Effector memory CD8-positive, alpha-beta T cell (primary cell): ENCODE data around the gene MZT2B.
"Not testable (repeated sequence)": the region's sequence is repeated elsewhere in the genome, so short reads cannot be mapped to it uniquely, and the experiment has no call there.

Source experiments
- ATAC-seq: fragments of 150-1000 bp; cut with Tn5 transposase; replicated peaks from 2 replicates; pipeline ENCODE4 v1.10.0; 2021; ENCODE audit warnings: mild to moderate bottlenecking, moderate library complexity
- DNase-seq, 3 experiments: peaks; one replicate each; pipeline ENCODE4 v3.0.0; 2021
- H3K27ac Mint-ChIP-seq, 2 donors: one replicate each; pipeline ENCODE4 v1.8.0; 2022; ENCODE audit warnings: mild to moderate bottlenecking in 2 of 2, mixed read lengths in 2 of 2, moderate library complexity in 2 of 2
- H3K27me3 Mint-ChIP-seq, 2 donors: one replicate each; pipeline ENCODE4 v1.8.0; 2022; ENCODE audit warnings: mixed read lengths in 2 of 2
- H3K36me3 Mint-ChIP-seq: one replicate; pipeline ENCODE4 v1.8.0; 2022; ENCODE audit warnings: mild to moderate bottlenecking, moderate library complexity, mixed read lengths; ENCODE audit not compliant: insufficient read depth
- H3K4me1 Mint-ChIP-seq, 2 donors: one replicate each; pipeline ENCODE4 v1.8.0; 2022; ENCODE audit warnings: low read depth in 2 of 2, mixed read lengths in 2 of 2
- H3K4me3 Mint-ChIP-seq, 2 donors: one replicate each; pipeline ENCODE4 v1.8.0; 2022; ENCODE audit warnings: mild to moderate bottlenecking in 2 of 2, mixed read lengths in 2 of 2, moderate library complexity in 2 of 2
- H3K9me3 Mint-ChIP-seq, 2 donors: one replicate each; pipeline ENCODE4 v1.8.0; 2022; ENCODE audit warnings: mixed read lengths in 2 of 2

MZT2B gene

DNA sequence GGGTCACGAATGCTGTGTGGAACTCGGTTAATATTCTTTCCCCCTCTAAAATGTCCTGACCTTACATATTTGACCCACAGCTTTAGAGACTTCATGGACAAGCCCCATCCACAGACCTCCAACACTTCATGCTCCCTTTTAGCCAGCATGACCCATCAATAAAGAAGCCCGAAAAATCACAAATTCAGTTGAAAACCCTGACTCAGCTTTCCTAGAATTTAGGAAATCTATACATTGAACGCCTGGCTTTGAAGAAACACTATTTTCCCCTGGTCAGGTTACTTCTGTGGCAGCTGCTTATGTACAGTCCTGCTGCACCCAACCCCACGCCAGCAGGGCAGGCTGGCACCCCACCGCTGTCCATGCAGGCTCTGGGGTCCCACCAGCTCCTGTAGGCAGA, 9.3 kb downstream of the MZT2B start:
- not testable (repeated sequence) for H3K4me1 Mint-ChIP-seq, H3K36me3 Mint-ChIP-seq, H3K9me3 Mint-ChIP-seq, DNase-seq, ATAC-seq, H3K4me3 Mint-ChIP-seq, H3K27me3 Mint-ChIP-seq, H3K27ac Mint-ChIP-seq

DNA sequence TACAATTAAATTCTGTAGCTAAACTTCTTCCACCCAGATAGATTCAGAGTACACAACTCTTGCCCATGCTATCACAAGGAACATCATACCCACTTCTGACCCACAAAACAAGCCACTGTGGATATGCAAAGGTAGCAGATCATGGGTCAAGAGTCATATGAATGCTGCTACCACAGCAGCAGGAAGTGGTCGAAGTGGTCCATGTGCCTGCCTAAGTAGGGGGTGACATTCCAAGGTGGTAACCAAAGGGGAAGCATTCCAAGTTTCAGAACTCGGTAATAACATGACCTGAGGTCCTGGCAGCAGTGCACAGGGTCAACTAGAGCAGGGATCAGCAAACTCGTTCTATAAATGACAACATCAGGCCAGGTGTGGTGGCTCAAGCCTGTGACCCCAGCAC, 10.4 kb downstream of the MZT2B start:
- DNase-seq, ATAC-seq, H3K9me3 Mint-ChIP-seq, H3K4me3 Mint-ChIP-seq, H3K36me3 Mint-ChIP-seq, H3K27ac Mint-ChIP-seq, H3K27me3 Mint-ChIP-seq, H3K4me1 Mint-ChIP-seq: not testable (repeated sequence)

DNA sequence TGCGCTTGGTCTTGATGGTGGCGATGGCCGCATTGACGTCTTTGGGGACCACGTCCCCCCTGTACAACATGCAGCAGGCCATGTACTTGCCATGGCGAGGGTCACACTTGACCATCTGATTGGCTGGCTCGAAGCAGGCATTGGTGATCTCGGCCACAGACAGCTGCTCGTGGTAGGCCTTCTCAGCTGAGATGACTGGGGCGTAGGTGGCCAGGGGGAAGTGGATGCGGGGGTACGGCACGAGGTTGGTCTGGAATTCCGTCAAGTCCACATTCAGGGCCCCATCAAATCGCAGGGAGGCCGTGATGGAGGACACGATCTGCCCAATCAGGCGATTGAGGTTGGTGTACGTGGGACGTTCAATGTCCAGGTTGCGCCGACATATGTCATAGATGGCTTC, 11.8 kb downstream of the MZT2B start:
- H3K36me3 Mint-ChIP-seq, ATAC-seq, H3K4me1 Mint-ChIP-seq, H3K9me3 Mint-ChIP-seq, H3K27me3 Mint-ChIP-seq, DNase-seq, H3K4me3 Mint-ChIP-seq, H3K27ac Mint-ChIP-seq: not testable (repeated sequence)

DNA sequence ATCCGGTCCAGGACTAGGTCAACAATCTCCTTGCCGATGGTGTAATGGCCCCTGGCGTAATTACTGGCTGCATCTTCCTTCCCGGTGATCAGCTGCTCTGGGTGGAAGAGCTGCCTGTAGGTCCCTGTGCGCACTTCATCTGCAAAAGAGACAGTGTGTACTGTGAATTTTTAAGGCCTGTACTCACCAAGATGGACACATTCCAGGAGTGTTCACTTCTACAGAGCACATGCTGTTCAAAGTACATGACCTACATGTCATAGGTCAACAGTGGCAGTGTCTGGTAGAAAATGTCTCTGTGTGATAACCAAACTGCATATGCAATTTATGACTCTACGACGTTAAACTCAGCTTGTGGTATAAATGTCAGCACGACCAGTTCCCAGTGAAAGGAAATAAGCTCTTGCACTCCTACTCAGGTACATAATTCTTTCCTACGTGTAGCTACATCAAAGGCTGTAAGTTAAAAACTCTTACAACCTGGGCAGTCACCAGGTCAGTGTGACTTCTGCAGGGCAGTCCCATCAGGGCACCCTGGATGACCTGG, 13.1 kb downstream of the MZT2B start:
- not testable (repeated sequence) for H3K4me1 Mint-ChIP-seq, H3K4me3 Mint-ChIP-seq, DNase-seq, H3K27ac Mint-ChIP-seq, H3K27me3 Mint-ChIP-seq, H3K9me3 Mint-ChIP-seq, H3K36me3 Mint-ChIP-seq, ATAC-seq

DNA sequence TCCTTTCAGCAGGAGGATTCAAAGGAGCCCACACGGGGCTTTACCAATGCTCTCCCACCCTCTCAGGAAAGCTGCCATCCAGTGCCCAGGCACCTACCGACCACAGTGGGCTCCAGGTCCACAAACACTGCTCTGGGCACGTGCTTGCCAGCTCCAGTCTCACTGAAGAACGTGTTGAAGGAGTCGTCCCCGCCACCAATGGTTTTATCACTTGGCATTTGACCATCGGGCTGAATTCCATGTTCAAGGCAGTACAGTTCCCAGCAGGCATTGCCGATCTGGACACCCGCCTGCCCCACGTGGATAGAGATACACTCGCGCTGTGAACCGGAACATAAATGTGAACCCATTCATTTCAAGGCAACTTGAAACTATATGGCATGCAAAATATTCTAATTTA, 14.0 kb downstream of the MZT2B start:
- not testable (repeated sequence) for H3K27me3 Mint-ChIP-seq, H3K4me3 Mint-ChIP-seq, DNase-seq, H3K9me3 Mint-ChIP-seq, H3K36me3 Mint-ChIP-seq, H3K27ac Mint-ChIP-seq, ATAC-seq, H3K4me1 Mint-ChIP-seq

DNA sequence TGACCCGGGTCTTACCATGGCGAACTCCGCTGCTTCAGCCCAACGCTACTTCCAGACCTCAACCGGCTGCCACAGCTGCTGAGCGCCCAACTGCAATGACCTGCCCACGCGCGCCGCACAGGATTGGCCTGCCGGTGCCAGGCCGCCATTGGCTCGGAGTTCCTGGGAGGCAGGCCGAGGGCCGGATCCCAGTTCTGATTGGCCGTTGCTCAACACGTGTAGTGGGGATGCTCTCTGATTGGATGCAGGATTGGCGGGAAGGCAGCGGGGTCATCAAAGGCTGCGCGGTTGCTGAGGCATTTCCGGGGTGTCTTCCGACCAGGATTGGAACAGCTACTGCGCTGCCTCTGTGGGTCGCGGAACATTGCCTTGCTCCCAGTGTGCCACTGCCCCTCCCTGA, 16.3 kb downstream of the MZT2B start, which contains the start of gene TUBA3E:
Gene TUBA3E (minus strand): TSS at position 97 of the 400 bp plus-strand sequence. CDS start 79 bp downstream, at position 18.
- Mint-ChIP-seq H3K27ac (no peak within 1 kb of the TSS), H3K4me1 (no peaks in the 10 kb centered on the region), H3K36me3 (no peaks in the 10 kb centered on the region), H3K27me3 (peaks cover 0 to 11% of the 10 kb centered on the region in 2 donors), H3K4me3 (no peak within 1 kb of the TSS), H3K9me3 (no peaks in the 10 kb centered on the region)
- no peak for DNase-seq
- no peak for ATAC-seq

DNA sequence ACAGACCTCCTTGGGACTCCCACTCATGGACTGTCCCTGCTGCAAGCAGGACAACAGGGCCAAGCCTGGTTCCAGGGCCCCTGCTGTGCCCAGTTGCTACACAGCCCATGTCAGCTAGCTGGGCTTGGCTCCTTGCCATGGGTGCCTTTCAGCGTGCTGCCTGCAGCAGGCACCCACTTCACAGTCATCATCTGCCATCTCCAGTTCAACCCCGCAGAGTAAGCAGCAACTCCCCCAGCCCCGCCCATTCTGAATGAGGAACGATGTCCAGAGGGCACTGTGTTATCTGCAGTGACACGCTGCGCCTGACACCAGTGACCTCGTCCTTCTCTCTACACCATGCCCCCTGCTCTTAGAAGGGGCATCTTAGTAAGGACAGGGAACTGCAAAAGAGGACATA, 20.5 kb downstream of the MZT2B start:
- not testable (repeated sequence) for H3K36me3 Mint-ChIP-seq, ATAC-seq, H3K4me1 Mint-ChIP-seq, H3K27ac Mint-ChIP-seq, H3K4me3 Mint-ChIP-seq, H3K9me3 Mint-ChIP-seq, DNase-seq
- H3K27me3 Mint-ChIP-seq = peaks cover 0 to 11% of the 10 kb centered on the region in 2 donors

DNA sequence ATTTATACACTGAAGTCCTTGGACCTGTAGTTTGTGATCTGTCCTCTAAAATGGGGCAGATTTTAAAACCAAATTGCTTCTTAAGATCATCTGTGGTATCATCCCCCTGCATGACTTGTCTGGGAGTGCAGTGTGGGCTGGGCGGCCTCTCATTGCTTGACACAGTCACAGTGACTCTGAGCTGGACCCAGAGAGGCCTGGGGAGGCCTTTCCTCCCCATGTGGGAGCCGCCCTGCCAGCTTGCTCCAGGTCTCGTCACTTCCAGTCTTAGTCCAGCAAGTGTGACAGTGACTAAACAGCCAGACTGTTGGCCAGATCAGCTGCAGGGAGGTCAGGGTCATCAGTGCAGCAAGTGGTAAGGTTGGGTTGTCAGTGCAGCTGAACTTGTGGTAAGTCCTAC, 21.1 kb downstream of the MZT2B start:
- not testable (repeated sequence) for H3K4me1 Mint-ChIP-seq, H3K9me3 Mint-ChIP-seq, H3K4me3 Mint-ChIP-seq, H3K27ac Mint-ChIP-seq, DNase-seq, H3K36me3 Mint-ChIP-seq, ATAC-seq
- peaks cover 0 to 11% of the 10 kb centered on the region in 2 donors for H3K27me3 Mint-ChIP-seq

DNA sequence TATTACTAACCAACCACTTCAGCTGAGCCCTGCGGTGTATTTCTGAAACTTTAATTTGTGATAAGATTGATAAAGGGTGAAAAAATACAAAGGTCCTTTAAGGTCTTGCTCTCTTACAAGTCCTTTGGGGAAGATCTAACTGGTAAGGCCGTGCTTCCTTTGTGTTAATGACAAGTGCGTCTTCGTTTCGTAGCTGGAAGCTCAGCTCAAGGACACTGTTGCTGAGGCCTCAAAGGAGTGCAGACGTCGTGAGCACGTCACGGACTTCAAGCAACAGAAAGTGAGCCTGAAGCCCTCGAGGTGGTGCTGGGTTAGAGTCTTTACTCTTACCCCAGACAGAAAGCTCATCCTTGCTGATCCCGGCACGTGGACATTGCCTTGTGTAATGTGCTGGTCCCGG, 25.0 kb downstream of the MZT2B start:
- H3K4me1 Mint-ChIP-seq, H3K4me3 Mint-ChIP-seq, ATAC-seq: not testable (repeated sequence)

DNA sequence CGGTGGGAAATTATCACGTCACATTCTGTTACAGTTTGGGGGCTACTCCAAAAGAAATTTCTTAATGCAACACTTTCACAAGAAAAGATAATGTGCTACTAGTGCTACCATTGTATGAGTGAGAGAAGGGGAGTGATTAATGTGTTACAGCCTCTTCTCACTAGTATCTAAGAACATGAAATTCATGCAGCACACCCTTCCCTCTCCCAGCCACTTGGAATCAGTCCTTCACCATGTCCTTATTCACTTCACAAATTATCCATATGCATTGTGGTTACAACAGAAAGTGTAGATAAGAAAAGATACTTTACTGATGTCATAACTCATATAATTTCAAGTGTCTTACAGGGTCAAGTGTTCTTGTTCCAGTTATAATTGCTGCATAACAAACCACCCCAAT, 37.1 kb downstream of the MZT2B start:
- H3K4me1 Mint-ChIP-seq, H3K36me3 Mint-ChIP-seq, DNase-seq, ATAC-seq, H3K27ac Mint-ChIP-seq, H3K4me3 Mint-ChIP-seq, H3K9me3 Mint-ChIP-seq: not testable (repeated sequence)
- H3K27me3 Mint-ChIP-seq = peaks cover 10 to 19% of the 10 kb centered on the region in 2 donors

More for the DNA sequence above, 25.0 kb downstream of the MZT2B start:
- H3K27ac Mint-ChIP-seq = peak overlapping the region in 1 of 2 donors; percentile 15
- not testable (repeated sequence) for H3K36me3 Mint-ChIP-seq, DNase-seq, H3K27me3 Mint-ChIP-seq, H3K9me3 Mint-ChIP-seq

DNA sequence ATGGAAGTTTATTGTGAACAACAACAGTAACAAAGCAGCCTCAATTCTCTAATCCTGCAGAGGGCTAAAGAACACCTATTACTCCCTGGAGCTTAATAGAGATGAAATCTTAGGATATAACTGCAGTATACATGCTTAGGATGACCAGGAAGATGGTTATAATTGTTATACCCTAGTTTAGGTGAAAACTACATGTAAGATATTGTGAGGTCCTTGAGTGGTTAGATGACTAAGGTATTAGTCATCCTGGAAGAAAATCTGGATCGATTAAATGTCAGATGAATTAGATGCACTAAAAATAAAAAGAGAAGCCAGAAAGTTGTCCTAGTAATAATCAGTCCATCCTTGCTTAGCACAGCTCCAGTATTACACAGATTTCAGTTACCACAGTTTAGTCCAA, 38.4 kb downstream of the MZT2B start:
- not testable (repeated sequence) for ATAC-seq, DNase-seq, H3K4me3 Mint-ChIP-seq, H3K4me1 Mint-ChIP-seq, H3K36me3 Mint-ChIP-seq, H3K27ac Mint-ChIP-seq, H3K9me3 Mint-ChIP-seq
- peaks cover 10 to 19% of the 10 kb centered on the region in 2 donors for H3K27me3 Mint-ChIP-seq

DNA sequence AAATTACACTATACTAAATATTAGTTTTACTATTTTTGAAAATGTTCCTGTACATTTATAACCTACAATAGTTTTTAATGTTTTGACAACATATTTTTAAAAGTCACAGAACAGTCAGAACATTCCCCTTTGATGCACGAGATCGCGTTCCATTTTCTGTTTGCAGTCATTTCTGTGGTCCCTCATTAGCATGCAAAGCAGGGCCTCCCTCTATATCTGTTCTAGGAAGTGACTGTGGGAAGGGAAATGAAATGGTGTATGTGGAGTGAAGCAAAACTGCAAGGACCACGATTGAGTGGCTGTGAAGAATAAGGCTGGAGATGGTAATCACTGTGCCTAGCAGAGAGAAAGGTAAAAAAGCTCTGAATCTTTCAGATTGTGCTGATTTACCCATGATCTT, 40.5 kb downstream of the MZT2B start:
- H3K36me3 Mint-ChIP-seq, DNase-seq, H3K4me1 Mint-ChIP-seq, H3K4me3 Mint-ChIP-seq, H3K27ac Mint-ChIP-seq, H3K9me3 Mint-ChIP-seq, ATAC-seq: not testable (repeated sequence)
- peaks cover 15% of the 10 kb centered on the region in 2 donors for H3K27me3 Mint-ChIP-seq

DNA sequence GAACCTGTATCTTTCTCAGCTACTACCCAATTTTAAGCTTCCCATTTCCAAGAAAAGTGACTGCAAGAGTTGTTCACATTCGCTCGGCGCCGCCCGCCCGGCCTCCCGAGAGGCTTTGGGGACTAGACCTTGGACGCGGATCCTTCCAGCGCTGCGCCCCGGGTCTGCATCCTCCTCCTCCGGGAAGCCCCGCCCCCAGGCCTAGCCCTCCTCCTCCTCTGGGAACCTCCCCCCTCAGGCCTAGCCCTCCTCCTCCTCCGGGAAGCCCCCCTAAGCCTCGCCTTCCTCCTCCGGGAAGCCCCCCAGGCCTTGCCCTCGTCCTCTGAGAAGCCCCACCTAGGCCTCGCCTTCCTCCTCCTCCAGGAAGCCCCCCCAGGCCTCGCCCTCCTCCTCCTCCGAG, 45.9 kb downstream of the MZT2B start:
- not testable (repeated sequence) for H3K4me1 Mint-ChIP-seq, H3K36me3 Mint-ChIP-seq, DNase-seq, ATAC-seq, H3K9me3 Mint-ChIP-seq, H3K4me3 Mint-ChIP-seq, H3K27ac Mint-ChIP-seq
- H3K27me3 Mint-ChIP-seq = peaks cover 14 to 27% of the 10 kb centered on the region in 2 donors

DNA sequence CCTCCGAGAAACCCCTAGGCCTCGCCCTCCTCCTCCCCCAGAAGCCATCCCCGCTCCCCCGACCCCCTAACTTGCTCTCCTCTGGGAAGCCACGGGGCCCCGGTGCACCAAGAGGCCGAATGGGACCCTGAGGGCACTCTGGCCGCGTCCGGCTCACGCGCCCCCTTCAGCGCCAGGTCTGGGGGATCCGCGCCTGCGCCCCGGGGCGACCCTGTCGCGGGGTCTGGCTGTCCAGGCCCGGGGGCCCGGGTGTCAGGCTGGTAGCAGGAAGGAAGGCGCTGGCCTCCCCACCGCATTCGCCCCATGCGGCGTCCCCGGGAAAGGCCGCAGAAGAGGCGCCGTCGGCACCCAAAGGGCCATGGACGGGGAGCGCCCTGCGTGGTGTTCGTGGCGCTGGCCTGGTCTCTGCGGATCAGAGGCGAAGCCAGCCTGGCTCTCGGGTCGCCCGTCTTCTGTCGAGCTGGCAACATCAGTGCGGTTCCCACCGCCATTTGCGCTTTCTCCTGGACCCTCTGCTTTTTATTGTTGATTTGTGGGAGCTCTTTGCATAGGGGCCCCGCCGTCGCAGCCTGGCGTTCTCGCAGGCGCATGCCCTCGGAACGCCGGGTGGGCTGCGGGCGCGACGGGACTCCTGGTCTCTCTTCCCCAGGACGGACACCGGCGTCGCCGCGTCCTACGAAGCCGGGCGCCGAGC, 46.6 kb downstream of the MZT2B start:
- not testable (repeated sequence) for DNase-seq, H3K9me3 Mint-ChIP-seq, H3K4me3 Mint-ChIP-seq, H3K4me1 Mint-ChIP-seq, H3K27ac Mint-ChIP-seq, H3K36me3 Mint-ChIP-seq, ATAC-seq
- peaks cover 14 to 27% of the 10 kb centered on the region in 2 donors for H3K27me3 Mint-ChIP-seq
